Measurements from ENCODE around the gene METTL8.
"Not testable (repeated sequence)": the region's sequence is repeated elsewhere in the genome, so short reads cannot be mapped to it uniquely, and the experiment has no call there.

DNA sequence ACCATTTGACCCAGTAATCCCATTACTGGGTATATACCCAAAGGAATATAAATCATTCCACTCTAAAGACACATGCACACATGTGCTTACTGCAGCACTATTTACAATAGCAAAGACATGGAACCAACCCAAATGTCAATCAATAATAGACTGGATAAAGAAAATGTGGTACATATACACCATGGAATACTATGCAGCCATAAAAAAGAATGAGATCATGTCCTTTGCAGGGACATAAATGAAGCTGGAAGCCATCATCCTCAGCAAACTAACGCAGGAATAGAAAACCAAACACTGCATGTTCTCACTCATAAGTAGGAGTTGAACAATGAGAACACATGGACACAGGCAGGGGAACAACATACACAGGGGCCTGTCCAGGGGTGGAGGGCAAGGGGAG lies 51.6 kb downstream of the METTL8 start:
- not testable (repeated sequence) for TF ChIP-seq POLR2A, EP300 (IDR thresholded peaks at IDR 0.05)
